Globus pallidus (tissue), 1 donor: ENCODE data around the gene GNB3.
A peak's percentile ranks its signal among the peaks of the same experiment; 100 is the strongest.

ENCODE experiments used
- DNase-seq: peaks from one replicate; pipeline ENCODE4 v3.0.0-alpha.2; 2015; ENCODE audit warnings: low spot score

GNB3 gene

DNA sequence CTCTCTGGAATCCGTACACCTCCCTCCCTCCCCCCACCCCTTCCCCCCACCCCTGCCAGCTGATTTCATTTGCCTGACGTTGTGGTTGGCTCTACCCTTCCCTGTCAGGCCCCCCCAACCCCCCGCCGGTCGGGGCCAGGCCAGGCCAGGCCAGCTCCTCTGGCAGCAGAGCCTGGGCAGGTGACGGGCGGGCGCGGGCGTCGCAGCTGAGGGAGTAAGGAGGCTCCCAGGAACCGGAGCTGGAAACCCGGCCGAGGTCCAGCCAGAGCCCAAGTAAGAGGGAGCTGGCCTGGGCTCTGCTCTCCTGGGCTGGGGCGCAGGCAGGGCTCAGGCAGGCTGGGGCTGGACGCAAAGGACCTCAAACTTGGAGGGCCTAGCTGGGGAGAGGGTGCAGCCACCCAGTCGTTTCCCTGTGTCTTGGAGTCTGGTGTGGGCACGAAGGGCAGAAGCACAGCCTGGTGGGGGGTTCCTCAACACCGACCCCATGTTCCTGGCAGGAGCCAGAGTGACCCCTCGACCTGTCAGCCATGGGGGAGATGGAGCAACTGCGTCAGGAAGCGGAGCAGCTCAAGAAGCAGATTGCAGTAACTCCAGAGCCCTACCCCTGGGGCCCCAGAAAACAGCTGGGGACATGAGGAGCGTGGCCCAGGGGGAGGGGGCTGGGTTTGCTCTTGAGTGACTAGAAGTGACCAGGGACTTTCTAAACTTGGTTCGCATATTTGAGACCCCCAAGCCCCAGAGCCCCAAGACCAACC, at the start of gene GNB3:
TSS of gene GNB3 (plus strand) at position 165 of the 755 bp plus-strand sequence. CDS start at position 528, 363 bp downstream.
- DNase-seq = no peak

DNA sequence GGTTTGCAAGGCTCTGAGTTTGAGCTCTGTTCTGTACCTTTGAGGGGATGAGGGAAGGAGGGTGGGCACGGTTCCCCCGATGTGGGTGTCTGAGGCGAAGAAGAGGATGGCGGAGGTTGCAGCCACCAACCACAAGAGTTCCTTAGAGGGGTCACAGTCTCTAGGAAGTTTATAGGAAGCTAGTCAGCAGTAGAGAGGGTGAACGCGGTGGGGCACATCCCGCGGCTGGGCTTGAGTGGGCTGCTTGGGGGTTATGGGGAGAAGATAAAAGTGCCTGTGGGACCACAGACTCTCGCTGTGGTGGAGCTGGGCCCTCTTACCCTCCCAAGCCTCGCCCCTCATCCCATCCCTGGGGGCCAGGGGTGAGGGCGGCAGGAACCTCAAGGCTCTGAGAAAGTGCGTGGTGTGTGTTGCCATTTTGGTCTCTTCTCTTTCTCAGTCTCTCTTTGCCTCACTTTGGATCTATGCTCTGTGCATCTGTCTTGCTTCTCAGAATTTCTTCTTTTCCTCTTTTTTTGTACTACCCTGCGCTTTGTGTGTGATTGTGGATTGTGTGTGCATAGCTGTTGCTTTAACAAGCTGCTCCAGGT, 48.7 kb upstream of the GNB3 start:
- DNase-seq = no peak

DNA sequence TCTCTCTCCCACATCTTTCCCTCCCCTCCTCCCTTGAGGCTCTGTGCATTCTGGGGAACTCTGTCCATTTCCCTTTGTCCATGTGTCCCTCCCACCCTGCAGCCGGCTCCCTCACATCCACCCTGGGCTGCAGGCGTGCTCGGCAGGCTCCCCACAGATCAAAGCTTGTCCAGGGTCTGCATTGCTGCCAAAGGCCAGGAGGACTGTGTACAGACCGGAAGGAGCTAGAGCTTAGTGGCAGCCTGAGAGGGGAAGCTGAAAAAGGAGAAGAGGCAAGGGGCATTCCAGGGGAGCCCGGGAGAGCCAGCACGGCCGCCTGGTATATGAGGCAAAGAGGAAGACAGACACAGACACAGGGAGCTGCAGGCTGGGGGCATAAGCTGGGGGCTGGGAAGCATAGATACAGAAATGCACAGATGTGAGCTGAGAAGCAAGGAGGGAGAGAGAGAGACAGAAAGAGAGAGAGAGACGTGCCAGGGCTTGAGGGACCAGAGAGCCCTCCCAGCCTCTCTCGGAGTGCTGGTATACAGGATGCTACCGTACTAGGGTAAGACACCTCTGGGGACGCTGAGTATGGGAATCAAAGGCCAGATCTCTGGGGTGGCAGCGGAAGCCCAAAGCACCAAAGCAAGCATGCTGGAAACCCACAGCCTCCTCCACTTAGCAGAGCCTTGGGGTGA, 48.1 kb upstream of the GNB3 start:
- DNase-seq = peak; percentile 48

DNA sequence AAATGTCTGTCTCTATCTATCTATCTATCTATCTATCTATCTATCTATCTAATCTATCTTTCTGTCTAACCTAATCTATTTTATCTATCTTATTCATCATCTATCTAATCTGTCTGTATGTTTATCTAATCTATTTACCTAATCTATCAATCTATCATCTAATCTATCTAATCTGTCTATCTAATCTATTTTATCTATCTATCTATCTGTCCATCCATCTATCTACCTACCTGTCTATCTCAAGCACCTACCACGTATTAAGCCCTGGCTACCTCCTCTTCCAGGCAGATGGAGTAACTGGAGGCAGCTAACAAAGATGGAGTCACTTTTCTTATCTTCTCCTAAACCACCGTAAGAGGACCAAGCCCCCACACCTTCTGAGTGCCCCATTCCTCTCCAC, 45.6 kb upstream of the GNB3 start:
- DNase-seq = no peak

DNA sequence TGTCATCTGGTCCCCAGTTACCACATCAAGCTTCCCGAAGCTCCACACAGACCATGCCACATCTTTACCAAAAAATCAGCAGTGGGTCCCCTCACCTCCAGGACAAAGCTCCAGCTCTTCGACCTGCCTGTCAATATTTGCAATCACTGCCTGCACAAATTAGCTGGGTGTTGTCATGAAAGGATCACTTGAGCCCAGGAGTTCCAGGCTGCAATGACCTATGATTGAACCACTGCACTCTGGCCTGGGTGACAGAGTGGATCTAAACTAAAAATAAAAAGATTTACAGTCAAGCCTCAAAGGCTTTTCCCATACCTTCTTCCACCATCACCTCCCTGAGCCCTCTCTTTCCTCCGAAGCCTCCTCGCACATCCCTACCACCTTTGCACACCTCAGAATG, 44.1 kb upstream of the GNB3 start:
- no peak for DNase-seq

DNA sequence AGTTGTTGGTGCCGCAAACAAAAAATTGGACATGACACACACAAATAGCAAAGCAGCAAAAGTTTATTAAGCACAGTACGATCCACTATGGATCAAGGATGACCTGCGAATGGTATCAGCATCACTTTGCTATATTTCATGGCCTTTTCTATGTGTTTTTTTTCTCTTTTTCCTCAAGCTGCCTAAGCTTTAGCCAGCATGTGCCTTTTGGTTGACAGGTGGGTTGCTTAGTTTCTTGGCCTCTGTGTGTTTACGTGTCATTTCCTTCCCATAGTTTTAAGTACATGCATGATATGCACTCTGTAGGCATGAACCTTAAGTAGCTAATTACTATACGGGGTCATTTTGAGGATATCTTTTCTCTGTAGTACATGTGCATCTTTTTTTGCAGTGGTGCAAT, 41.6 kb upstream of the GNB3 start:
- DNase-seq = no peak

DNA sequence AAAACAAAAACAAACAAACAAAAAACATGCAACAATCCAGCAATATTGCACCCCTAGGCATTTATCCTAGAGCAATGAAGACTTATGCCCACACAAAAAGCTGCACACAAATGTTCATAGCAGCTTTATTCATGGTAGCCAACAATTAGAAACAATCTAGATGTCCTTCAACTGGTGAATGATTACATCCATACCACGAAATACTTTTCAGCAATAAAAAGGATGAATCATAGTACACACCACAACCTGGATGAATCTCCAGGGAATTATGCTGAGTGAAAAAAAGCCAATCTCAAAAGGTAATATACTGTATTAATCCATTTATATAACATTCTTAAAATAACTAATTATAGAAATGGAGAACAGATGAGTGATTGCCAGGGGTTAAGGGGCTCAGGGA, 33.6 kb upstream of the GNB3 start:
- no peak for DNase-seq

DNA sequence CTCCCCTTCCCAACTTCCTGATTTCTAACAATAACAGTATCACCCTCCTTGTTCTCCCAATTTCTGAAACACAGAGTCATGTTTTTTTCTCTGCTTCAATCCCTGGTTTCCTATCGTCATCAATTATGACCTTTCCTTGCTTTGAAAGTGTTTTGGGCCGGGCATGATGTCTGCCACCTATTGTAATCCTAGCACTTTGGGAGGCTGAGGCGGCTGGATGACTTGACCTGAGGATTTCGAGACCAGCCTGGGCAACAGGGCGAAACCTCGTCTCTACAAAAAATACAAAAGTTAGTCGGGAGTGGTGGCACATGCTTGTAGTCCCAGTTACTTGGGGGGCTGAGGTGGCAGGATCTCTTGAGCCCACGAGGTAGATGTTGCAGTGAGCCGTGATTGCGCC, 31.7 kb upstream of the GNB3 start:
- no peak for DNase-seq

DNA sequence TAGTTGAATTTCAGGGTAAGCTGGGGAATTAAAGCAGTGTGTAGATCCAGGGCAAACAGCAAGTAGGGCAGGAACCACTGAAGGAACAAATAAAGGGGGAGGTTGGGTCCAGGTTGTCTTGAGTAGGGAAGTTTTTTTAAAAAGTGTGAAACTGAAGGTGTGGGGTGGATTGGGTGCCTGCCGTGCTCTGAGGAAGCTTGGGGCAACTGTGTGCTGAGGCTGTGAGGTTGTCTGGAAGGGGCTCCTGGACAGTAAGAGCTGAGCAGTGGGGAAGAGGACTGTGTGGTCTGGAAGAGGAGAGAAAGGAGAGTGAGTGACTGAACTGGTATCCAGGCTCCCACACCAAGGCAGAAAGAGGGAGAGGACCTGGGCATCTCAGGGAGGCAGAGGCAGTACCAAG, 30.0 kb upstream of the GNB3 start:
- DNase-seq = no peak

DNA sequence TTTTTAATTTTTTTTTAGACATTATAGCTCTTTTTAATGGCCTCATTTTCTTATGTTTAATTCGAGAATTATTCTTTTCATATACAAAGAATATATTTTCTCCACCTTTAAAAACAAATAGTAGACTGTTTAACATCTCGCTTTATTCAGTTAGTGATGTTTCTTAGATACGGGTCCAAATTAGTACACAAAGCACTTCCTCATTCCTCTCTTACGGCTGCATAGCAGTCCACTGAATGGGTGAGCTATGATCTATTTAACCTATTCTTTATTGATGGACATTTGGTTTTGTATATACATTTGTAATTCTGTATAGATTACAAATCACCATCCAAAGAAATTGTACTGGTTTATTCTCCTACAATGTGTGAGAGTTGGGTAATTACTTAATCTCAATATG, 27.4 kb upstream of the GNB3 start:
- no peak for DNase-seq

DNA sequence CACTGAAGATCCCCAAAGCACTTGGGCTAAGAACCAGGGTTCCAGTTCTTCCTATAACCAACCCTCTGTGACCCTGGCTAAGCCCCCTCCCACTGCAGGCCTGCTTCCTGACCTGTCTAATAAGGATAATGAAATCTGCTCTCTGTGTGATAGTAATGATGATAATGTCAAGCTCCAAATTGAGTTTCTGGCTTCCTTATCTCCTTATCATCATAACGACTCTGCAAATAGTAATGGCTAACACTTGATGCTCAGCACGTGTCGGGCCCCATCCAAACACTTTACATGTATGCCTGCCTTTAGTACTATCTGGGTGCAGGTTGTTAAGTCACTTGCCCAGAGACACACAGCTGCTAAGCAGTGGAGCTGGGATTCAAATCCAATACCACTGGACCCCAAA, 24.1 kb upstream of the GNB3 start:
- DNase-seq = no peak

DNA sequence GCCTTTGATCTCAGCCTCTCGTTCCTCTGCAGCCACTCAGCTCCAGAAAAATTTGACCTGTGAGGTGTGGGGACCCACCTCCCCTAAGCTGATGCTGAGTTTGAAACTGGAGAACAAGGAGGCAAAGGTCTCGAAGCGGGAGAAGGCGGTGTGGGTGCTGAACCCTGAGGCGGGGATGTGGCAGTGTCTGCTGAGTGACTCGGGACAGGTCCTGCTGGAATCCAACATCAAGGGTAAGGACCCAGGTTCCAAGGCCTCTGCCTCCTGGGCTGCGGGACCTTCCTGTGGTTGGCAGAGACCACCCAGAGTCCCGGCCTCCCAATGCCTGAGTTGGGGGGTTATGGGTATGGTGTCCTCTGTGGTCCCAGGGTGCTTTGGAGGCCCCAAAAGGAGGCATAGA, 23.6 kb upstream of the GNB3 start:
- DNase-seq = no peak

DNA sequence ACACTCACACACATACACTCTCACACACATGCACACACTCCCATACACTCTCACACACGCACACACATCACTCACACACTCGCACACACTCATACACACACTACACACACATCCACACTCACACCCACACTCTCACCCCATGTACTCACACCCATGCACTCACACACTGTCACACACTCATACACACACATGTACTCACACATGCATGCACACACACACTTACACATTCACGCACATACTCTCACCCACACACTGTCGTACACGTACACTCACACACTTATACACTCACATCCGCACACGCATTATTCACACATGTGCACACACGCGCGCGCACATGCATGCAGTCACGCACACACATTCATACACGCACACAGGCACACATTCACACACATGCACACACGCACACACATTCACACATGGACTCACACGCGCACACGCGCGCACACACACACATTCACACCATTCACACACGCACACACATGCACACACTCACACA, 23.0 kb upstream of the GNB3 start:
- no peak for DNase-seq

DNA sequence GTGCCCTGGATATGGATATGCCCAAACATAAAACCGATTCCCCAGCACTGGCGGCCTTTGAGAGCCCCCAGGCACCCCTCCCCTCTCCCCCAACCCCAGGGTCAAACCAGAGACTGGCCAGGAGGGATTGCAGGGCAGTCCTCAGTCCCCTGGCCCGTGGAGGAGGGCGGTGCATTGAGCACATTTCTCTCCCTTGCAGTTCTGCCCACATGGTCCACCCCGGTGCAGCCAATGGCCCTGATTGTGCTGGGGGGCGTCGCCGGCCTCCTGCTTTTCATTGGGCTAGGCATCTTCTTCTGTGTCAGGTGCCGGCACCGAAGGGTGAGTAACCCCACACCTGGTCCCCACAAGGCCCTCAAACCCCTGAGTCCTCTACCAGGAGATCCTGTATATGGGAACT, 22.5 kb upstream of the GNB3 start:
- DNase-seq = no peak

DNA sequence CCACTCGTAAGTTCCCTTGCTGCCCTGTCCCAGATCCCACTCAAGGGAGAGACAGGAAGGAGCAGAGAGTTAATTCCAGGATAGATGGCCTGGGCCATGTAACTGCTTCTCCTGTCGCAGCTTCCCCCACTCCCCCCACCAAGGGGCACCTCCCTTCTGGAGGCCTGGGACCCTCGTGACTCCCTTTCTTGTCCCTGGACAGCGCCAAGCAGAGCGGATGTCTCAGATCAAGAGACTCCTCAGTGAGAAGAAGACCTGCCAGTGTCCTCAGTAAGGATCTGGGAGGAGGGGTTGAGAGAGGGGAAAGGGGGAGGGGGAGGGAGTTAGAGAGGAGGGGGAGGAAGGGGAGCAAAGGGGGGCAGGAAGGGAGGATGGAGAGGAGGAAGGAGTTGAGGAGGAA, 22.1 kb upstream of the GNB3 start:
- DNase-seq = no peak

DNA sequence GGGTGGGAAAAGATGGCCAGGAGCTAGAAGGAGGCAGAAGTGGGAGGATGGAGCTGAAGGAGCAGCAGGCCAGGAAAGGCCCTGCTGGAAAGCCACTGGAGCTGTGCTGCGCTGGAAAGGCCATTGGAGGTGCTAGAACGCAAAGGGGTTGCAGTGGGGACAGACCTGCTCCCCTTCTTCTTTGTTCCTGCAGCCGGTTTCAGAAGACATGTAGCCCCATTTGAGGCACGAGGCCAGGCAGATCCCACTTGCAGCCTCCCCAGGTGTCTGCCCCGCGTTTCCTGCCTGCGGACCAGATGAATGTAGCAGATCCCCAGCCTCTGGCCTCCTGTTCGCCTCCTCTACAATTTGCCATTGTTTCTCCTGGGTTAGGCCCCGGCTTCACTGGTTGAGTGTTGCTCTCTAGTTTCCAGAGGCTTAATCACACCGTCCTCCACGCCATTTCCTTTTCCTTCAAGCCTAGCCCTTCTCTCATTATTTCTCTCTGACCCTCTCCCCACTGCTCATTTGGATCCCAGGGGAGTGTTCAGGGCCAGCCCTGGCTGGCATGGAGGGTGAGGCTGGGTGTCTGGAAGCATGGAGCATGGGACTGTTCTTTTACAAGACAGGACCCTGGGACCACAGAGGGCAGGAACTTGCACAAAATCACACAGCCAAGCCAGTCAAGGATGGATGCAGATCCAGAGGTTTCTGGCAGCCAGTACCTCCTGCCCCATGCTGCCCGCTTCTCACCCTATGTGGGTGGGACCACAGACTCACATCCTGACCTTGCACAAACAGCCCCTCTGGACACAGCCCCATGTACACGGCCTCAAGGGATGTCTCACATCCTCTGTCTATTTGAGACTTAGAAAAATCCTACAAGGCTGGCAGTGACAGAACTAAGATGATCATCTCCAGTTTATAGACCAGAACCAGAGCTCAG, 21.4 kb upstream of the GNB3 start:
- no peak for DNase-seq

DNA sequence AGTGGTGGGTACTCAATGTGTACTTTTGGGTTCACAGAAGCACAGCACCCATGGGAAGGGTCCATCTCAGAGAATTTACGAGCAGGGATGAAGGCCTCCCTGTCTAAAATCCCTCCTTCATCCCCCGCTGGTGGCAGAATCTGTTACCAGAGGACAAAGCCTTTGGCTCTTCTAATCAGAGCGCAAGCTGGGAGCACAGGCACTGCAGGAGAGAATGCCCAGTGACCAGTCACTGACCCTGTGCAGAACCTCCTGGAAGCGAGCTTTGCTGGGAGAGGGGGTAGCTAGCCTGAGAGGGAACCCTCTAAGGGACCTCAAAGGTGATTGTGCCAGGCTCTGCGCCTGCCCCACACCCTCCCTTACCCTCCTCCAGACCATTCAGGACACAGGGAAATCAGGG, 20.6 kb upstream of the GNB3 start:
- DNase-seq = no peak

DNA sequence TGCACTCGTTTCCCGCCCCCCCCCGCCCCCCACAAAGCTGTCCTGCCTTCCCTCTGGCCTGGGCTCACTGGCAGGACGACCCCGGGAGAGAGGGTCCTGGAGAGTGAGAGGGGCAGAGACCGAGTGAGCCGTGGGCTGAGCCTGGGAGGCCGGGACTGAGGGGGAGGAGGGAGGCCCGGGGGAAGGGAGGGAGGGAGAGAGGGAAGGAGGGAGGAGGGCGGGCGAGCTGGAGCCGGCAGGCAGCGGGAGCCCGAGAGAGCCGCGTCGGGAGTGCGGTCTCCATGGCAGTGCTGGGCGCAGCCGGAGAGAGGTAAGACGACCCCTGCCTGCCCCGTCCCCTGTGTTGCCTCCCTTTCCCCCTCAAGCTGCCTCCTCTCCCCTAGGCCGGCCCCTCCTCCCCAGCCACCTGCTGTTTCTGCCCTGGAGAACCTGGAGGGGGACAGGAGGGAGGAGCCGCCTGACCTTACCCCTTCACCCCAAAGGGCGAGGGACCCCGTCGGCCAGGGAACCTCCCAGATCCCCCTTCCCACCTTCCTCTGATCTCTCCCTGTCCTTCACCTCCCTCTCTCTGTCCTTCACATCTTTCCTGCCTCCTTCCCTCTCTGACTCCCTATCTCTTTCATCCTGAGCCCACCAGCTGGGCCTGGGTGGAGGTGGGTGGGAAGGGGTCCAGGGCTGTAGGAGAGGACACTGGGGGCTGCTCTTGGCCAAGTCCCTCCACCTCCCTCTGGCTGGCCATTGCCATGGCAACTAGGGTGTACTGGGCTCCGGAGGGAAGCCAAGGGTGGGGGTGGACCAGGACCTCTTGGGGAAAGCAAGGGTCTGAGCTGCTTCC, 18.9 kb upstream of the GNB3 start, which contains the start of gene GPR162:
TSS of gene GPR162 (plus strand) at position 231 of the 835 bp plus-strand sequence. CDS start 2,078 bp downstream, outside the sequence.
- no peak for DNase-seq

DNA sequence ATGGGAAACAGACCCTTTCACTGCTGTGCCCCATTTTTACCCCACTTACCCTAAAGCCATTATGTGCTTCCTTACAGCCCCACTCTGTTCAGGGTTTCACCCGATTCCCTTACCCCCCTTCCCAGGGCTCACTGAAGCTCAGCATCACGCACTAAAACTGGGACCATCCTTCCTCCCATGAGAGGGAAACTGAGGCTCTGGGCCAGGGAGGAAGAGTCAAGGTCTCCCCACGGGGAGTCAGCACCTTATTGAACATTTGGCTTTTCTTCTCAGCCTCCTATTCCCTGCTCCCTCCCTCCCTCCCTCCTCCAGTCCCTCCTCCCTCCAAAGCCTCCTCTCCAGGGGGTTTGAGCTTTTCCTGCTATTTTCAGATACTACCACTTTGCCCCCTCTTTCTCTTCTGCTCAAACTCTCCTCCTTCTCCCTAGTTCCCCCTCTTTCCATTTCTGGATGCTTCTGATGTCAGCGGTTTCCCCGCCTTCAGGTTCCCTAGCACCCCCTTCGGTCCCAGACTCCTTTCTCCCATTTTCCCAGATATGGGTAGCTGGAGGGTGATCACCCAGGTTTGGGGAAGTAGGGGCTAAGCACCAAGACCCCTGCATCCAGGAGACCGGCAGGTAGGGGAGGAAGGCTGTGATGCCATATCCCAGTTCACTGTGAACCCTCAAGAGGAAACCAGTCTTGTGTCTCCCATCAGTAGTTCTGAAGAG, 18.1 kb upstream of the GNB3 start:
- no peak for DNase-seq
